Endodermal cell (in vitro differentiated cells): ENCODE data around the gene ZBED6. TPM values are rescaled to one million over a fixed set of nuclear protein-coding genes. Genes with fewer than 3 reads are reported as not detected.
A peak's percentile ranks its signal among the peaks of the same experiment; 100 is the strongest.
"Not testable (repeated sequence)": the region's sequence is repeated elsewhere in the genome, so short reads cannot be mapped to it uniquely, and the experiment has no call there.

Experiments used
- DNase-seq: peaks from one replicate; pipeline ENCODE4 v3.0.0-alpha.2; 2017
- H3K27ac ChIP-seq: 2 replicates; pipeline ENCODE4 v1.5.1; 2013; ENCODE audit warnings: mild to moderate bottlenecking, low read depth, low read length, moderate library complexity
- H3K27me3 ChIP-seq: 2 replicates; pipeline ENCODE4 v1.6.1; 2013; ENCODE audit warnings: mild to moderate bottlenecking, low read length, moderate library complexity; ENCODE audit not compliant: insufficient read depth, control insufficient read depth, poor library complexity, severe bottlenecking
- H3K36me3 ChIP-seq: 2 replicates; pipeline ENCODE4 v1.7.0; 2013; ENCODE audit warnings: mild to moderate bottlenecking, low read length, moderate library complexity; ENCODE audit not compliant: control insufficient read depth, insufficient read depth
- H3K4me1 ChIP-seq: one replicate; pipeline ENCODE4 v1.7.0; 2013; ENCODE audit warnings: low read length; ENCODE audit not compliant: control insufficient read depth, insufficient read depth
- H3K4me3 ChIP-seq: 2 replicates; pipeline ENCODE4 v1.5.1; 2013; ENCODE audit warnings: mild to moderate bottlenecking, low read length, moderate library complexity
- H3K9ac ChIP-seq: 2 replicates; pipeline ENCODE4 v1.6.1; 2013; ENCODE audit warnings: mild to moderate bottlenecking, low read length, moderate library complexity; ENCODE audit not compliant: poor library complexity, severe bottlenecking; ENCODE audit errors: extremely low read depth
- H3K9me3 ChIP-seq: 2 replicates; pipeline ENCODE4 v1.6.1; 2013; ENCODE audit warnings: mild to moderate bottlenecking, low read length, moderate library complexity; ENCODE audit not compliant: control insufficient read depth
- H3K27ac Mint-ChIP-seq: 2 replicates; pipeline ENCODE4 v1.8.0; 2020; ENCODE audit warnings: mixed read lengths
- H3K27me3 Mint-ChIP-seq: 2 replicates; pipeline ENCODE4 v1.8.0; 2021; ENCODE audit warnings: mild to moderate bottlenecking, mixed read lengths; ENCODE audit not compliant: insufficient read depth
- H3K36me3 Mint-ChIP-seq: 2 replicates; pipeline ENCODE4 v1.8.0; 2020; ENCODE audit warnings: low read depth, mixed read lengths
- H3K4me1 Mint-ChIP-seq: 2 replicates; pipeline ENCODE4 v1.8.0; 2020; ENCODE audit warnings: mixed read lengths
- H3K4me3 Mint-ChIP-seq: 2 replicates; pipeline ENCODE4 v1.8.0; 2020; ENCODE audit warnings: mild to moderate bottlenecking, moderate library complexity, mixed read lengths
- H3K9me3 Mint-ChIP-seq: 2 replicates; pipeline ENCODE4 v1.8.0; 2020; ENCODE audit warnings: mild to moderate bottlenecking, mixed read lengths
- WGBS, 2 experiments: methylation state at CpG; one replicate each; pipeline versions ENCODE4 v1.1.5 to v1.1.7; 2013; ENCODE audit warnings: missing lambda C conversion rate in 2 of 2, mixed read lengths in 1 of 2; ENCODE audit not compliant: insufficient coverage in 1 of 2, insufficient read length in 1 of 2; 5-methylcytosine and 5-hydroxymethylcytosine counted together
- total RNA-seq, 2 donors: library from RNA; stranded (reverse); fragmentation: NEBNext Ultra II Directional in 1 of 2; extraction: Animal tissue kit (Norgen Biotek cat#: 25700) in 1 of 2; gene quantifications; 2 replicates in 1 of 2; 3 replicates in 1 of 2; pipeline ENCODE4 v1.2.1, GENCODE V29; 2021
- TF ChIP-seq, protein P1 (sequence below): fragments of 200-600 bp; sonication (generic); conservative IDR thresholded peaks from 2 replicates; pipeline ENCODE4 v1.5.0; 2021; ENCODE audit warnings: antibody characterized with exemption, mild to moderate bottlenecking

The ZBED6 gene
- total RNA-seq, 2 donors from 2014 or later, result 27.8 to 50.4 TPM

DNA sequence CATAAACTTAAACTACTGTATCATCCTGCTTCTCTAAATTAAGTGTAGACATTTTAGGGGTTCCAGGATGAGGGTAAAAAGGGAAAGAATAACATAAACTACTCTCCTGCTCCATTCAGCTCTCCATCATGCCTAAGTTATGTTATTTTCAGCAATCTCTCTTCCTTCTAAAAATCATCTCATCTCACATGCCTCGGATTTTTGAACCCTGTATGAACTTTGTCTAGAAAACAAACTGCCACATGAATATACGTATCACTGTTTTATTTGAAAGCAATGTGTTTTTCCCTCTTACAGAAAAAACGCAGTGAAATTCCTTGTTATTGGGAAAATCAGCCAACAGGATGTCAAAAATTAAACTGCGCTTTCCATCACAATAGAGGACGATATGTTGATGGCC is 32.6 kb downstream of the ZBED6 start:
- Histone ChIP-seq H3K4me1 (no peaks in the 10 kb centered on the region), H3K4me3 (no peak overlapping the region), H3K36me3 (peaks cover 90% of the 10 kb centered on the region), H3K9me3 (no peaks in the 10 kb centered on the region), H3K27me3 (no peaks in the 10 kb centered on the region), H3K9ac (no peak overlapping the region), H3K27ac (no peak overlapping the region)
- peaks cover 77% of the 10 kb centered on the region for H3K36me3 Mint-ChIP-seq
- WGBS, 2 experiments, result 92 to 98% methylated on average over 5 of the region's 5 CpGs
- no peaks in the 10 kb centered on the region for H3K27me3 Mint-ChIP-seq
- H3K27ac Mint-ChIP-seq, result no peak overlapping the region
- no peak for DNase-seq
- H3K9me3 Mint-ChIP-seq, result no peaks in the 10 kb centered on the region
- TF ChIP-seq, protein P1, sequence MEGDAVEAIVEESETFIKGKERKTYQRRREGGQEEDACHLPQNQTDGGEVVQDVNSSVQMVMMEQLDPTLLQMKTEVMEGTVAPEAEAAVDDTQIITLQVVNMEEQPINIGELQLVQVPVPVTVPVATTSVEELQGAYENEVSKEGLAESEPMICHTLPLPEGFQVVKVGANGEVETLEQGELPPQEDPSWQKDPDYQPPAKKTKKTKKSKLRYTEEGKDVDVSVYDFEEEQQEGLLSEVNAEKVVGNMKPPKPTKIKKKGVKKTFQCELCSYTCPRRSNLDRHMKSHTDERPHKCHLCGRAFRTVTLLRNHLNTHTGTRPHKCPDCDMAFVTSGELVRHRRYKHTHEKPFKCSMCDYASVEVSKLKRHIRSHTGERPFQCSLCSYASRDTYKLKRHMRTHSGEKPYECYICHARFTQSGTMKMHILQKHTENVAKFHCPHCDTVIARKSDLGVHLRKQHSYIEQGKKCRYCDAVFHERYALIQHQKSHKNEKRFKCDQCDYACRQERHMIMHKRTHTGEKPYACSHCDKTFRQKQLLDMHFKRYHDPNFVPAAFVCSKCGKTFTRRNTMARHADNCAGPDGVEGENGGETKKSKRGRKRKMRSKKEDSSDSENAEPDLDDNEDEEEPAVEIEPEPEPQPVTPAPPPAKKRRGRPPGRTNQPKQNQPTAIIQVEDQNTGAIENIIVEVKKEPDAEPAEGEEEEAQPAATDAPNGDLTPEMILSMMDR, result no peak
- H3K4me1 Mint-ChIP-seq, result no peaks in the 10 kb centered on the region
- H3K4me3 Mint-ChIP-seq, result no peak overlapping the region

DNA sequence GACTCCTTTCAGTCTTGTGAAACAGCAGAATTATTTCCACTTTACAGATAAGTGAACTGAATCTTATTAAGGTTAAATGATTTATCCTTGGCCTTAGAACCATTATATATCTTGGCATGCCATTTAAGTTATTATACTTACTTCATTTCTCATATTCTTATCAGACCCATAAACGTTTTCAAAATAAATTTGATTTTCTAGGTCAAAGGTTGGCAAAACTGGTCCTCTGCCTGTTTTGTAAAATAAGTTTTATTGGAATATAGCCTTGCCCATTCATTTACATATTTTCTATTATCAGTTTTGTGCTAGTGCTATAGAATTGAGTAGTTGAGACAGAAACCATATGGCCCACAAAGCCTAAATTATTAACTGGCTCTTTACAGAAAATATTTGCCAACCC is 33.1 kb downstream of the ZBED6 start:
- Mint-ChIP-seq H3K9me3 (no peaks in the 10 kb centered on the region), H3K4me3 (no peak overlapping the region), H3K4me1 (no peaks in the 10 kb centered on the region), H3K27ac (no peak overlapping the region), H3K36me3 (peaks cover 78% of the 10 kb centered on the region), H3K27me3 (no peaks in the 10 kb centered on the region)
- Histone ChIP-seq H3K27ac (no peak overlapping the region), H3K4me3 (no peak overlapping the region), H3K27me3 (no peaks in the 10 kb centered on the region), H3K9me3 (no peaks in the 10 kb centered on the region), H3K4me1 (no peaks in the 10 kb centered on the region), H3K36me3 (peaks cover 86% of the 10 kb centered on the region), H3K9ac (no peak overlapping the region)
- DNase-seq, result no peak
- 100% methylated on average over 1 of the region's 1 CpG for WGBS, 2 experiments
- TF ChIP-seq, protein P1, result no peak

DNA sequence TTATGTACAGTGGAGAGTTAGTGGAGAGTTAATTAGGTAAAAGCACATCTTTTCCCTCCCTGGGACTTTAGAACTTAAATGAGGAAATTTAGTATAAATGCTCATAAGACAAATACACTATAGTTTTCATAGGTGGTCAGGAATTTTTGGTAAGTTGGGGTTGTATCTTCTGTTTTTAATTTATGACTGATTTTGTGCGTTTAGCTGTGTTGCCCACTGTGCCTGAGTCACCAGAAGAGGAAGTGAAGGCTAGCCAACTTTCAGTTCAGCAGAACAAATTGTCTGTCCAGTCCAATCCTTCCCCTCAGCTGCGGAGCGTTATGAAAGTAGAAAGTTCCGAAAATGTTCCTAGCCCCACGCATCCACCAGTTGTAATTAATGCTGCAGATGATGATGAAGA is 33.8 kb downstream of the ZBED6 start:
- peaks cover 80% of the 10 kb centered on the region for H3K36me3 Mint-ChIP-seq
- not testable (repeated sequence) for H3K4me3 ChIP-seq
- 98 to 100% methylated on average over 2 to 5 of the region's 5 CpGs for WGBS, 2 experiments

DNA sequence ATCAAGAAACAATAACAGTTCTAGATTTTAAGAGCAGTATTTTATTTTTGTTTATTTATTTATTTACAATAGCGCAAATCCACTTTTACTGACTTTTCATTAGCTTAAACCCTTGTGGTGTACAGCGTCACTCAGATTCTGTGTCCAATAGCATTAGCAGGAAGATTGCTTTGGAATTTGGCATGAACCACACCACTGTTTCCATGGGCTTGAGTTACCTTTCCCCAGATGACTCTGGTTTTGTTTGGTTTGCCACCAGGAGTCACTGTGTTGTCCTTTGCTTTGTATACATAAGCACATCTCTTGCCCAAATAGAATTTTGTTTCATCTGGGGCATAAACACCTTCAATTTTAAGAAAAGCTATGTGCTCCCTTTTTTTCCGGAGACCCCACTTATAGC is 40.1 kb downstream of the ZBED6 start:
- Mint-ChIP-seq H3K4me3 (no peak overlapping the region), H3K27ac (no peak overlapping the region), H3K36me3 (peaks cover 87% of the 10 kb centered on the region), H3K9me3 (peaks cover 6% of the 10 kb centered on the region), H3K4me1 (no peaks in the 10 kb centered on the region), H3K27me3 (no peaks in the 10 kb centered on the region)
- H3K36me3 ChIP-seq, result peaks cover 92% of the 10 kb centered on the region
- WGBS, 2 experiments, result 90 to 100% methylated on average over 2 to 3 of the region's 3 CpGs
- TF ChIP-seq, protein P1, result peak; percentile 47
- no peak overlapping the region for H3K9ac ChIP-seq
- no peaks in the 10 kb centered on the region for H3K4me1 ChIP-seq
- H3K4me3 ChIP-seq, result no peak overlapping the region
- no peaks in the 10 kb centered on the region for H3K27me3 ChIP-seq
- no peak overlapping the region for H3K27ac ChIP-seq
- peaks cover 23% of the 10 kb centered on the region for H3K9me3 ChIP-seq
- DNase-seq, result no peak

More for the DNA sequence above, 33.8 kb downstream of the ZBED6 start:
- not testable (repeated sequence) for H3K27ac Mint-ChIP-seq, H3K27me3 Mint-ChIP-seq, H3K4me1 Mint-ChIP-seq, H3K4me1 ChIP-seq, H3K9ac ChIP-seq, H3K9me3 Mint-ChIP-seq, H3K9me3 ChIP-seq, H3K27me3 ChIP-seq, H3K4me3 Mint-ChIP-seq, H3K27ac ChIP-seq, DNase-seq
- H3K36me3 ChIP-seq, result peaks cover 90% of the 10 kb centered on the region
